Ectodermal cell (in vitro differentiated cells): ENCODE data around the gene RAB10.

ENCODE experiments used
- H3K27ac ChIP-seq: 2 replicates; pipeline ENCODE4 v1.7.0; 2013; ENCODE audit warnings: mild to moderate bottlenecking, low read depth, low read length; ENCODE audit not compliant: insufficient read depth, poor library complexity, severe bottlenecking
- H3K27me3 ChIP-seq: 2 replicates; pipeline ENCODE4 v1.7.0; 2013; ENCODE audit warnings: mild to moderate bottlenecking, low read length; ENCODE audit not compliant: insufficient read depth, control insufficient read depth, poor library complexity, severe bottlenecking
- H3K36me3 ChIP-seq: one replicate; pipeline ENCODE4 v1.7.0; 2013; ENCODE audit warnings: low read length; ENCODE audit not compliant: control insufficient read depth, insufficient read depth
- H3K4me1 ChIP-seq: one replicate; pipeline ENCODE4 v1.7.0; 2013; ENCODE audit warnings: low read length; ENCODE audit not compliant: control insufficient read depth, insufficient read depth
- H3K4me3 ChIP-seq: 2 replicates; pipeline ENCODE4 v1.7.0; 2013; ENCODE audit warnings: low read depth, low read length, control low read depth; ENCODE audit not compliant: insufficient read depth
- H3K9me3 ChIP-seq: 2 replicates; pipeline ENCODE4 v1.7.0; 2013; ENCODE audit warnings: mild to moderate bottlenecking, low read length, moderate library complexity; ENCODE audit not compliant: control insufficient read depth
- WGBS, 2 experiments: methylation state at CpG; one replicate each; pipeline ENCODE4 v1.1.7; 2013; ENCODE audit warnings: missing lambda C conversion rate in 2 of 2; 5-methylcytosine and 5-hydroxymethylcytosine counted together

Gene RAB10

DNA sequence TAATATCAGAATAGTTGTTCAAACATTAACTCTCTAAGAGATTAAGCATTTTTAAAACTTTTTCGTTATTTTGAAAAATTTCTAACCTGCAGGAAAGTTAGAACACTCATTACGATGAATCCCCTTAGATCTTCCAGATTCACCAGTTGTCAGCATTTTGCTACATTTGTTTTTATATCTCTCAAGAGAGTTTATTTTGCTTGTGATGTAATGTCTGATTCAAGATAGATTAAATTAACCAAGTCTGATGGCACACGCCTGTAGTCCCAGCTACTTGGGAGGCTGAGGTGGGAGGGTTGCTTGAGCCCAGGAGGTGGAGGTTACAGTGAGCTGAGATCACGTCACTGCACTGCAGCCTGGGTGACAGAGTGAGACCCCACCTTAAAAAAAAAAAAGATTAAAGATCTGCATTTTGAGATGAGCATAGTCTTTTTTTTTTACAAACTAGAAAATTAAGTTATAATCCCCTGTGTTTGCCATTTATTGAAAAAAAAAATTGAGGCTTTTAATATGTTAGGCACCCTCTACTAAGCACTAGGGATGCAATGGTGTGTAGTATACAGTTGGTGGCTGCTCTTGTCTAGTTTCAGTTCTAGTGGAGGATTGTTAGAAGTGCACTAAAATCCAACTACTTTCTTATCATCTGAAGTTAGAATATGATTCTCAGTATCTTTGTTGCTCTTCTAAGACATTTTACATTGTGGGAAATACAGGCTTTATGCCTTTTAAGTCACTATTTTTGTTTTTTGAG is 20.9 kb downstream of the RAB10 start:
- 95 to 99% methylated on average over 4 of the region's 4 CpGs for WGBS, 2 experiments
- Histone ChIP-seq H3K4me1 (no peaks in the 10 kb centered on the region), H3K9me3 (no peaks in the 10 kb centered on the region), H3K4me3 (no peak overlapping the region), H3K27me3 (no peaks in the 10 kb centered on the region), H3K27ac (no peak overlapping the region), H3K36me3 (no peaks in the 10 kb centered on the region)

- H3K27ac ChIP-seq: no peak overlapping the region
- no peaks in the 10 kb centered on the region for H3K36me3 ChIP-seq
- 94 to 95% methylated on average over 4 of the region's 4 CpGs for WGBS, 2 experiments
Observed at GRCh38 chr2:26058390-26058789, 24.5 kb downstream of the RAB10 start.

DNA sequence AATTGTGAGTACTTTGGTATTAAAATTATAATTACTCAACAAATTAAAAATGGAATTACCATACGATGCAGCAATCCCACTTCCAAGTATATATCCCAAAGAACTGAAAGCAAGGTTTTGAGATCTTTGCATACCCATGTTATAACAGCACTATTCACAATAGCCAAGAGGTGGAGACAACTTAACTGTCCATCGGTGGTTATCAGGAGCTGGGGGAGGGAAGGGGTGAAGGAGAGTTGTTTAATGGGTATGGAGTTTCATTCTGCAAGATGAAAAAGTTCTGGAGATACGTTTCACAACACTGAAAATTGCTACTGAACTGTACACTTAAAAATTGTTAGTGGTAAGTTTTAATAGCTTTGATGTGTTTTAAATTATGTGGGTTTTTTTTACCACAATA is 25.7 kb downstream of the RAB10 start:
- Histone ChIP-seq H3K4me3 (no peak overlapping the region), H3K36me3 (no peaks in the 10 kb centered on the region), H3K9me3 (no peaks in the 10 kb centered on the region), H3K4me1 (no peaks in the 10 kb centered on the region), H3K27ac (no peak overlapping the region), H3K27me3 (no peaks in the 10 kb centered on the region)
- WGBS, 2 experiments: 91 to 95% methylated on average over 2 to 3 of the region's 3 CpGs

More at GRCh38 chr2:26058390-26058789, 24.5 kb downstream of the RAB10 start:
- Histone ChIP-seq H3K4me1 (no peaks in the 10 kb centered on the region), H3K27me3 (no peaks in the 10 kb centered on the region), H3K4me3 (no peak overlapping the region), H3K9me3 (no peaks in the 10 kb centered on the region)

DNA sequence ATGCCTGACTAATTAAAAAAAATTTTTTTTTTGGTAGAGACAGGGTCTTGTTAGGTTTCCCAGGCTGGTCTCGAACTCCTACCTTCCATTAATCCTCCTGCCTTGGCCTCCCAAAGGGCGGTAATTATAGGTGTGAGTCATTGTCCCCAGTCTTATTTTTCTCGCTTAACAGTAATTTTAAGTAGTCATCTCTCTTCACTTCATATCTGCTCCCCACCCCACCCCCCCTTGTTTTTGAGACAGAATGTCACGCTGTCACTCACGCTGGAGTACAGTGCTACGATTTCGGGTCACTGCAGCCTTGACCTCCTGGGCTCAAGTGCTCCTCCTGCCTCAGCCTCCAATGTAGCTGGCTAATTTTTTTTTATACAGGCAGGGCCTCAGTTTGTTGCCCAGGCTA is 27.7 kb downstream of the RAB10 start:
- WGBS, 2 experiments: 89% methylated on average over 7 of the region's 7 CpGs

DNA sequence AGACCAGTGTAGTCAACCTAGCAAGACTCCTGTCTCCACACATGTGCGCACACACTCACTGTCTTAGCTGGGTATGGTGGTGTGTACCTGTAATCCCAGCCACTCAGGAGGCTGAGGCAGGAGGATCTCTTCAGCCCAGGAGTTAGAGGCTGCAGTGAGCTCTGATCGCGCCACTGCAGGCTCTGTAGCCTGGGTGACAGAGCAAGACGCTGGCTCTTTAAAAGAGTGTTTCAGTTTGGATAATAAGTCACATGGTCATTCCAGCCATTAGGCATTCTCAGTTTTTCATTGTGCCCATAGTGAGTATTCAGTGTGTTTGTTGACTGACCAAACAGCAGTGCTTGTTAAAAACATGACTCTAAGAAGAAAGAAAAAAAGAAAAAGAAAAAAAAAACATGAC is 31.0 kb downstream of the RAB10 start:
- no peaks in the 10 kb centered on the region for H3K27me3 ChIP-seq
- no peak overlapping the region for H3K4me3 ChIP-seq
- H3K27ac ChIP-seq: no peak overlapping the region
- no peaks in the 10 kb centered on the region for H3K36me3 ChIP-seq
- WGBS, 2 experiments: 93 to 94% methylated on average over 4 of the region's 4 CpGs
- H3K9me3 ChIP-seq: no peaks in the 10 kb centered on the region
- no peaks in the 10 kb centered on the region for H3K4me1 ChIP-seq

More for the DNA sequence above, 27.7 kb downstream of the RAB10 start:
- Histone ChIP-seq H3K4me1 (no peaks in the 10 kb centered on the region), H3K27me3 (no peaks in the 10 kb centered on the region), H3K9me3 (no peaks in the 10 kb centered on the region), H3K27ac (no peak overlapping the region), H3K4me3 (no peak overlapping the region), H3K36me3 (no peaks in the 10 kb centered on the region)

DNA sequence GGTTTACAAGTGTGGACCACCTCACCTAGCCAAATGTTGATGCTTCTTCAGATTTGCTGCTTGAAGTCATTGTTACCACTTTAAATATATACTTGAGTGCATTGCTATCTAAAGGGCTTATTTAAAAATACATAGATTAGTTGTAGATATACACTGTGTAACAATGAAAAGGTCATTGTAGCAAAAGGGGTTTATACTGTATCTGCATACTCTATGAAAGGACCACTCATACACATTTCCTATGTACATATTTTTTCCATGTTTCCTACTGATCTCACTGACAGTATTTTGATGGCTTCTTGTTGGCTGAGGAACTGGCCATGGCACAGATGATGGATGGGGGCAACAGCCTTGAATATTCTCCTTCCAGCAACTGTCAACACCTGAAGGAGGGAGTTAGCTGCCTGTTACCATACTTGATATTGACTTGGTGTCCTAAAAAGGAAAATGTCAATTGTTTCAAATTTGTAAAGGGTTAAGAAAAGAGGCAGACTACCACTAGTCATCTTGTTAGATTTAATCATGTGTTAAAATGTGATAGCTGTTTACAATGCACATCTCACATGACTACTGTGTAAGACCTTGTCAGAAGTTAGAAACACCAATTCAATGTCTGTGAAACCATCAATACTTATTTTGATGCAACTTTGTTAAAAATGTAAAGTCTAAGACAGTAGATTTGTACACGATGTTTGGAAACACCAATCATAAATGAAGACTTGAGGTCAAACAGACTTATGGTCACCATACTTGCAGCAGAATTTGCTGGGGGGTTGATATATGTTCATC is 33.5 kb downstream of the RAB10 start:
- H3K9me3 ChIP-seq: no peaks in the 10 kb centered on the region
- no peaks in the 10 kb centered on the region for H3K36me3 ChIP-seq
- H3K4me1 ChIP-seq: no peaks in the 10 kb centered on the region
- H3K4me3 ChIP-seq: no peak overlapping the region
- WGBS, 2 experiments: 89 to 100% methylated on average over 1 of the region's 1 CpG
- no peaks in the 10 kb centered on the region for H3K27me3 ChIP-seq
- H3K27ac ChIP-seq: no peak overlapping the region

DNA sequence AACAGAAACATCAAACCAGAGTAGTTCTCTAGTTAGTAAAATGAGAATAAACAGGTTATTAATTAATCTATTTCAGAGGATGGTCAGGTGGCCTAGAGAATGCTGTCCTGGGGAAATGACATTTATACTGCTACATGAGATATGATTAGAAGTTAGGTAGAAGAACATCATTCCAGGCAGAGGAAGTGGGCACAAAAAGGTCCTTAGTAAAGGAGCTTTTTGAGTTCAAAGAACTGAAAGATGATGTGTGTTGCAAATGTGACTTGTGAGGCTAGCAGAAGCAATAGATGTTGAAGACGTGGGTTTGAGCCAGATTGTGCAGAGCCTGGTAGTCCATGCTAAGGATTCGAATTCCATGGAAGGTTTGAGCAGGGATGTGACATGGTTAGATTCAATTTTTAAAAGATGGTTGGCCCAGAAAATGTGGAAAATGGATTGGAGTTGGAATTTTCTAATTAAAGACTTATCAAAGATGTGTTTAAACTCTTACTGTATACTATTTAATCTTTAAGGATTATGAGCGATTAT is 34.2 kb downstream of the RAB10 start:
- Histone ChIP-seq H3K4me1 (no peaks in the 10 kb centered on the region), H3K4me3 (no peak overlapping the region), H3K36me3 (no peaks in the 10 kb centered on the region), H3K27me3 (no peaks in the 10 kb centered on the region), H3K27ac (no peak overlapping the region), H3K9me3 (no peaks in the 10 kb centered on the region)
- WGBS, 2 experiments: 86 to 93% methylated on average over 3 of the region's 3 CpGs

- Histone ChIP-seq H3K27me3 (no peaks in the 10 kb centered on the region), H3K4me1 (no peaks in the 10 kb centered on the region), H3K27ac (no peak overlapping the region), H3K36me3 (no peaks in the 10 kb centered on the region), H3K4me3 (no peak overlapping the region), H3K9me3 (no peaks in the 10 kb centered on the region)
- WGBS, 2 experiments: 32 to 34% methylated on average over 4 of the region's 4 CpGs
Observed at GRCh38 chr2:26068602-26069298, 34.9 kb downstream of the RAB10 start.

DNA sequence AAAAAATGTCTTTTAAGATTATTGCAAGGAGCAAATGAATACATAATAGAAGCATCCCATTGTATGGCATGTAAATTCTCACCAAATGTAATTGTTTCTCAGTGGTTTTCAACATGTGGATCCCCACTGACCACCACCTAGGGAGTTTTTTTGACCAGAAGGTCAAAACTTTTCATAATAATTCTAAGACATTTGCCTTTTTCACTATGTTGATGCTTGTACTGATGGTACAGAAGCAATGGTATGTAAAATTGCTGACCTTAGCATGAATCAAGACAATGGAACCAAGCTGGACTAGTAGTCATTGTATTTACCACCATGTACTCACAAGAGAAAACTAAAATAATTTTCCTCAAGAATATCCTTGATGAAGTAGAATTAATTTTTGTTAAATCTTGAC is 36.8 kb downstream of the RAB10 start:
- no peaks in the 10 kb centered on the region for H3K36me3 ChIP-seq
- H3K4me1 ChIP-seq: no peaks in the 10 kb centered on the region
- no peak overlapping the region for H3K27ac ChIP-seq
- no peaks in the 10 kb centered on the region for H3K27me3 ChIP-seq
- H3K9me3 ChIP-seq: no peaks in the 10 kb centered on the region
- no peak overlapping the region for H3K4me3 ChIP-seq
